ENCODE data around the gene ARHGEF12. TPM values are rescaled to one million over a fixed set of nuclear protein-coding genes. Genes with fewer than 3 reads are reported as not detected.

Gene ARHGEF12
- total and polyA plus RNA-seq, 2 experiments from 2014 or later: 9.0 to 38.9 TPM

DNA sequence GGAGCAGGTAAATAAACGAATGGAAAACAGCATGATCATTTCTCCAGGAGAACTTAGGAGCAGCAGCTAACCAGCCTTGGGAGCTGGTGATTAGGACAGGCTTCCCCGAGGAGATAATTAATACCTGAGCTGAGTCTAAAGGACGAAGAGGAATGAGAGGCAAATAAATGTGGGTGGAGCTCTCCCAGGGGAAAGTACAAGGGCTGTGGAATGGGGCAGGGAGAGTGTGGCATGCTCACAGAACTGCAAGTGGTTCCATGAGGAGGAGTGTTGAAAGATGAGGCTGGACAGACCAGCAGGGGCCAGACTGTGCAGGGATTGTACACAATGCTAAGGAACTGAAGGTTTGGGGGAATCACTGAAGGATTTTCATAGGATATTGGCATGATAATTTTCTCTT is 25.3 kb upstream of the ARHGEF12 start:
- H3K4me3 Mint-ChIP-seq: no peak overlapping the region
- Histone ChIP-seq H3K27me3 (ENCODE audit: insufficient read depth) (no peaks in the 10 kb centered on the region), H3K4me1 (ENCODE audit: insufficient read depth) (peaks cover 13% of the 10 kb centered on the region), H4K20me1 (replicated peaks; ENCODE audit: insufficient read depth) (no peaks in the 10 kb centered on the region), H2AFZ (no peak overlapping the region), H3K27ac (ENCODE audit: low read depth) (no peak overlapping the region), H3F3A (replicated peaks; ENCODE audit: low read depth) (no peaks in the 10 kb centered on the region), H3K36me3 (ENCODE audit: insufficient read depth) (no peaks in the 10 kb centered on the region), H3K4me2 (no peak overlapping the region), H3K4me3 (no peak overlapping the region), H3K9me2 (ENCODE audit: insufficient read depth) (peaks cover 6% of the 10 kb centered on the region; the same call in 1 of the 2 replicates), H3K79me2 (replicated peaks; ENCODE audit: insufficient read depth) (no peaks in the 10 kb centered on the region)
- no peaks in the 10 kb centered on the region for H3K9me3 Mint-ChIP-seq
- H3K27me3 Mint-ChIP-seq (ENCODE audit: insufficient read depth, low read depth, poor library complexity): peaks cover 5% of the 10 kb centered on the region
- peaks cover 17% of the 10 kb centered on the region for H3K4me1 Mint-ChIP-seq
- DNase-seq (ENCODE audit: low spot score) (no peak), ATAC-seq (no peak)
- H3K36me3 Mint-ChIP-seq (ENCODE audit: low read depth): no peaks in the 10 kb centered on the region
- TF ChIP-seq, protein P1, sequence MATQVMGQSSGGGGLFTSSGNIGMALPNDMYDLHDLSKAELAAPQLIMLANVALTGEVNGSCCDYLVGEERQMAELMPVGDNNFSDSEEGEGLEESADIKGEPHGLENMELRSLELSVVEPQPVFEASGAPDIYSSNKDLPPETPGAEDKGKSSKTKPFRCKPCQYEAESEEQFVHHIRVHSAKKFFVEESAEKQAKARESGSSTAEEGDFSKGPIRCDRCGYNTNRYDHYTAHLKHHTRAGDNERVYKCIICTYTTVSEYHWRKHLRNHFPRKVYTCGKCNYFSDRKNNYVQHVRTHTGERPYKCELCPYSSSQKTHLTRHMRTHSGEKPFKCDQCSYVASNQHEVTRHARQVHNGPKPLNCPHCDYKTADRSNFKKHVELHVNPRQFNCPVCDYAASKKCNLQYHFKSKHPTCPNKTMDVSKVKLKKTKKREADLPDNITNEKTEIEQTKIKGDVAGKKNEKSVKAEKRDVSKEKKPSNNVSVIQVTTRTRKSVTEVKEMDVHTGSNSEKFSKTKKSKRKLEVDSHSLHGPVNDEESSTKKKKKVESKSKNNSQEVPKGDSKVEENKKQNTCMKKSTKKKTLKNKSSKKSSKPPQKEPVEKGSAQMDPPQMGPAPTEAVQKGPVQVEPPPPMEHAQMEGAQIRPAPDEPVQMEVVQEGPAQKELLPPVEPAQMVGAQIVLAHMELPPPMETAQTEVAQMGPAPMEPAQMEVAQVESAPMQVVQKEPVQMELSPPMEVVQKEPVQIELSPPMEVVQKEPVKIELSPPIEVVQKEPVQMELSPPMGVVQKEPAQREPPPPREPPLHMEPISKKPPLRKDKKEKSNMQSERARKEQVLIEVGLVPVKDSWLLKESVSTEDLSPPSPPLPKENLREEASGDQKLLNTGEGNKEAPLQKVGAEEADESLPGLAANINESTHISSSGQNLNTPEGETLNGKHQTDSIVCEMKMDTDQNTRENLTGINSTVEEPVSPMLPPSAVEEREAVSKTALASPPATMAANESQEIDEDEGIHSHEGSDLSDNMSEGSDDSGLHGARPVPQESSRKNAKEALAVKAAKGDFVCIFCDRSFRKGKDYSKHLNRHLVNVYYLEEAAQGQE (IDR thresholded peaks at IDR 0.05; ENCODE audit: unreplicated experiment): no peak
- no peak for TF ChIP-seq NANOG (IDR thresholded peaks at IDR 0.05; ENCODE audit: borderline replicate concordance)
- TF ChIP-seq, protein P2, sequence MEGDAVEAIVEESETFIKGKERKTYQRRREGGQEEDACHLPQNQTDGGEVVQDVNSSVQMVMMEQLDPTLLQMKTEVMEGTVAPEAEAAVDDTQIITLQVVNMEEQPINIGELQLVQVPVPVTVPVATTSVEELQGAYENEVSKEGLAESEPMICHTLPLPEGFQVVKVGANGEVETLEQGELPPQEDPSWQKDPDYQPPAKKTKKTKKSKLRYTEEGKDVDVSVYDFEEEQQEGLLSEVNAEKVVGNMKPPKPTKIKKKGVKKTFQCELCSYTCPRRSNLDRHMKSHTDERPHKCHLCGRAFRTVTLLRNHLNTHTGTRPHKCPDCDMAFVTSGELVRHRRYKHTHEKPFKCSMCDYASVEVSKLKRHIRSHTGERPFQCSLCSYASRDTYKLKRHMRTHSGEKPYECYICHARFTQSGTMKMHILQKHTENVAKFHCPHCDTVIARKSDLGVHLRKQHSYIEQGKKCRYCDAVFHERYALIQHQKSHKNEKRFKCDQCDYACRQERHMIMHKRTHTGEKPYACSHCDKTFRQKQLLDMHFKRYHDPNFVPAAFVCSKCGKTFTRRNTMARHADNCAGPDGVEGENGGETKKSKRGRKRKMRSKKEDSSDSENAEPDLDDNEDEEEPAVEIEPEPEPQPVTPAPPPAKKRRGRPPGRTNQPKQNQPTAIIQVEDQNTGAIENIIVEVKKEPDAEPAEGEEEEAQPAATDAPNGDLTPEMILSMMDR (conservative IDR thresholded peaks at IDR 0.05; ENCODE audit: low read depth in 2 of 2): no peak
- TF ChIP-seq, protein P3, sequence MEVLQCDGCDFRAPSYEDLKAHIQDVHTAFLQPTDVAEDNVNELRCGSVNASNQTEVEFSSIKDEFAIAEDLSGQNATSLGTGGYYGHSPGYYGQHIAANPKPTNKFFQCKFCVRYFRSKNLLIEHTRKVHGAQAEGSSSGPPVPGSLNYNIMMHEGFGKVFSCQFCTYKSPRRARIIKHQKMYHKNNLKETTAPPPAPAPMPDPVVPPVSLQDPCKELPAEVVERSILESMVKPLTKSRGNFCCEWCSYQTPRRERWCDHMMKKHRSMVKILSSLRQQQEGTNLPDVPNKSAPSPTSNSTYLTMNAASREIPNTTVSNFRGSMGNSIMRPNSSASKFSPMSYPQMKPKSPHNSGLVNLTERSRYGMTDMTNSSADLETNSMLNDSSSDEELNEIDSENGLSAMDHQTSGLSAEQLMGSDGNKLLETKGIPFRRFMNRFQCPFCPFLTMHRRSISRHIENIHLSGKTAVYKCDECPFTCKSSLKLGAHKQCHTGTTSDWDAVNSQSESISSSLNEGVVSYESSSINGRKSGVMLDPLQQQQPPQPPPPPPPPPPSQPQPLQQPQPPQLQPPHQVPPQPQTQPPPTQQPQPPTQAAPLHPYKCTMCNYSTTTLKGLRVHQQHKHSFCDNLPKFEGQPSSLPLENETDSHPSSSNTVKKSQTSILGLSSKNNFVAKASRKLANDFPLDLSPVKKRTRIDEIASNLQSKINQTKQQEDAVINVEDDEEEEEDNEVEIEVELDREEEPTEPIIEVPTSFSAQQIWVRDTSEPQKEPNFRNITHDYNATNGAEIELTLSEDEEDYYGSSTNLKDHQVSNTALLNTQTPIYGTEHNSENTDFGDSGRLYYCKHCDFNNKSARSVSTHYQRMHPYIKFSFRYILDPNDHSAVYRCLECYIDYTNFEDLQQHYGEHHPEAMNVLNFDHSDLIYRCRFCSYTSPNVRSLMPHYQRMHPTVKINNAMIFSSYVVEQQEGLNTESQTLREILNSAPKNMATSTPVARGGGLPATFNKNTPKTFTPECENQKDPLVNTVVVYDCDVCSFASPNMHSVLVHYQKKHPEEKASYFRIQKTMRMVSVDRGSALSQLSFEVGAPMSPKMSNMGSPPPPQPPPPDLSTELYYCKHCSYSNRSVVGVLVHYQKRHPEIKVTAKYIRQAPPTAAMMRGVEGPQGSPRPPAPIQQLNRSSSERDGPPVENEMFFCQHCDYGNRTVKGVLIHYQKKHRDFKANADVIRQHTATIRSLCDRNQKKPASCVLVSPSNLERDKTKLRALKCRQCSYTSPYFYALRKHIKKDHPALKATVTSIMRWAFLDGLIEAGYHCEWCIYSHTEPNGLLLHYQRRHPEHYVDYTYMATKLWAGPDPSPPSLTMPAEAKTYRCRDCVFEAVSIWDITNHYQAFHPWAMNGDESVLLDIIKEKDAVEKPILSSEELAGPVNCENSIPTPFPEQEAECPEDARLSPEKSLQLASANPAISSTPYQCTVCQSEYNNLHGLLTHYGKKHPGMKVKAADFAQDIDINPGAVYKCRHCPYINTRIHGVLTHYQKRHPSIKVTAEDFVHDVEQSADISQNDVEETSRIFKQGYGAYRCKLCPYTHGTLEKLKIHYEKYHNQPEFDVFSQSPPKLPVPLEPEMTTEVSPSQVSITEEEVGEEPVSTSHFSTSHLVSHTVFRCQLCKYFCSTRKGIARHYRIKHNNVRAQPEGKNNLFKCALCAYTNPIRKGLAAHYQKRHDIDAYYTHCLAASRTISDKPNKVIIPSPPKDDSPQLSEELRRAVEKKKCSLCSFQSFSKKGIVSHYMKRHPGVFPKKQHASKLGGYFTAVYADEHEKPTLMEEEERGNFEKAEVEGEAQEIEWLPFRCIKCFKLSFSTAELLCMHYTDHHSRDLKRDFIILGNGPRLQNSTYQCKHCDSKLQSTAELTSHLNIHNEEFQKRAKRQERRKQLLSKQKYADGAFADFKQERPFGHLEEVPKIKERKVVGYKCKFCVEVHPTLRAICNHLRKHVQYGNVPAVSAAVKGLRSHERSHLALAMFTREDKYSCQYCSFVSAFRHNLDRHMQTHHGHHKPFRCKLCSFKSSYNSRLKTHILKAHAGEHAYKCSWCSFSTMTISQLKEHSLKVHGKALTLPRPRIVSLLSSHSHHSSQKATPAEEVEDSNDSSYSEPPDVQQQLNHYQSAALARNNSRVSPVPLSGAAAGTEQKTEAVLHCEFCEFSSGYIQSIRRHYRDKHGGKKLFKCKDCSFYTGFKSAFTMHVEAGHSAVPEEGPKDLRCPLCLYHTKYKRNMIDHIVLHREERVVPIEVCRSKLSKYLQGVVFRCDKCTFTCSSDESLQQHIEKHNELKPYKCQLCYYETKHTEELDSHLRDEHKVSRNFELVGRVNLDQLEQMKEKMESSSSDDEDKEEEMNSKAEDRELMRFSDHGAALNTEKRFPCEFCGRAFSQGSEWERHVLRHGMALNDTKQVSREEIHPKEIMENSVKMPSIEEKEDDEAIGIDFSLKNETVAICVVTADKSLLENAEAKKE (CRISPR knock-in tag; IDR thresholded peaks at IDR 0.05): no peak
- TF ChIP-seq JUNB (IDR thresholded peaks at IDR 0.05; ENCODE audit: unreplicated experiment): no peak
- TF ChIP-seq STAT1 (IDR thresholded peaks at IDR 0.05; ENCODE audit: unreplicated experiment): no peak
- no peak for TF ChIP-seq POLR2AphosphoS5 (IDR thresholded peaks at IDR 0.05; ENCODE audit: low read depth)
- TF ChIP-seq ZNF114 (CRISPR knock-in tag; IDR thresholded peaks at IDR 0.05): no peak
- no peak overlapping the region for H3K27ac Mint-ChIP-seq
